NB4 (cell line): ENCODE data around the gene RAB3IL1.

ENCODE experiments used
- DNase-seq: peaks from one replicate; pipeline ENCODE4 v3.0.0; 2010; ENCODE audit warnings: low read depth
- H3K4me3 ChIP-seq: one replicate; pipeline ENCODE4 v1.5.1; 2011; ENCODE audit warnings: mild to moderate bottlenecking, low read depth, low read length, moderate library complexity
- MYC ChIP-seq: IDR thresholded peaks from 2 replicates; pipeline ENCODE4 v1.6.1; 2011; ENCODE audit warnings: low read depth, low read length
- POLR2A ChIP-seq: IDR thresholded peaks from 2 replicates; pipeline ENCODE4 v1.6.1; 2011; ENCODE audit warnings: mild to moderate bottlenecking; ENCODE audit not compliant: insufficient read length; ENCODE audit errors: extremely low read depth
- TF ChIP-seq, protein P1 (sequence below): IDR thresholded peaks from one replicate; pipeline ENCODE4 v1.5.1; 2012; ENCODE audit warnings: low read depth, low read length
- TF ChIP-seq, protein P2 (sequence below): IDR thresholded peaks from 2 replicates; pipeline ENCODE4 v1.6.1; 2011; ENCODE audit warnings: low read depth, low read length

RAB3IL1 gene

DNA sequence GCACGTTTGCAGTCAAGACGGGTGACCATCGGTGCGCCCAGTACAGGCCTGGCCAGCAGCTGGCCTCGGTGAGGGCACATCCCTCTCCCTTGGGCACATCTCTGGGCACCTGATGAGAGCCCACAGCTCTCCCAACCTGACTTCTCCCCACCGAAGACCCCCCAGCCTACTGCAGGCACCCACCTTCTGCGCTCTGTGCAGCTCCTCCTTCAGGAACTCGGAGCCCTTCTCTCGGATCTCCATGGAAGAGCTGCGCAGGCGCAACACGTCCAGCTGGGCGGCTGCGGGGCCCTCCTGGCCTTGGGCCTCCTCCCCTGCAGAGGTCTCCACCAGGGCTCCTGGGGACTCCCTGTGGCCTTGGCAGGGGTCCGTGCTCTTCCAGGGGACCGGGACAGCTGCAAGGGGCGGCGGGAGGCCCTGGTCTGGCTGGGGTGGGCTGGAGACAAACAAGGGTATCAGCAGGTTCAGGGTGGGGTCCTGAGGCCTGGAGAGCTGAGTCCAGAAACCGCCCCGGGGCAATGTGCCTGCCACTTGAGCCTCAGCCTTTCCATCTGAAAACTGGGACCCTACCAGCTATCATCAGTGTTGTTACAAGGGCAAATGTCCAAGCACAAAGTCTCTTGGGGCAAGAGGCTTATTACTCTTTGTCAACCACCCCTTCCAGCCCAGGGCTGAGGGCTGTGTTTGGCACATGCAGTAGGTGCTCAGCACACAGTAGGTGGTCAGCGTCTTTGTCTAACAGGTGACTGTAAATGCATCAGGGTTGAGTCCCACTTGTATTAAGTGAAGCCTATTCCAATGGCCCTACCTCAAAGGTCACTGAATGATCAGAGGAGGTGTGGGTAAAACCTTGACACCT is 9.3 kb downstream of the RAB3IL1 start:
- no peak for TF ChIP-seq POLR2A
- TF ChIP-seq, protein P1, sequence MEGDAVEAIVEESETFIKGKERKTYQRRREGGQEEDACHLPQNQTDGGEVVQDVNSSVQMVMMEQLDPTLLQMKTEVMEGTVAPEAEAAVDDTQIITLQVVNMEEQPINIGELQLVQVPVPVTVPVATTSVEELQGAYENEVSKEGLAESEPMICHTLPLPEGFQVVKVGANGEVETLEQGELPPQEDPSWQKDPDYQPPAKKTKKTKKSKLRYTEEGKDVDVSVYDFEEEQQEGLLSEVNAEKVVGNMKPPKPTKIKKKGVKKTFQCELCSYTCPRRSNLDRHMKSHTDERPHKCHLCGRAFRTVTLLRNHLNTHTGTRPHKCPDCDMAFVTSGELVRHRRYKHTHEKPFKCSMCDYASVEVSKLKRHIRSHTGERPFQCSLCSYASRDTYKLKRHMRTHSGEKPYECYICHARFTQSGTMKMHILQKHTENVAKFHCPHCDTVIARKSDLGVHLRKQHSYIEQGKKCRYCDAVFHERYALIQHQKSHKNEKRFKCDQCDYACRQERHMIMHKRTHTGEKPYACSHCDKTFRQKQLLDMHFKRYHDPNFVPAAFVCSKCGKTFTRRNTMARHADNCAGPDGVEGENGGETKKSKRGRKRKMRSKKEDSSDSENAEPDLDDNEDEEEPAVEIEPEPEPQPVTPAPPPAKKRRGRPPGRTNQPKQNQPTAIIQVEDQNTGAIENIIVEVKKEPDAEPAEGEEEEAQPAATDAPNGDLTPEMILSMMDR: no peak
- TF ChIP-seq MYC: no peak
- TF ChIP-seq, protein P2, sequence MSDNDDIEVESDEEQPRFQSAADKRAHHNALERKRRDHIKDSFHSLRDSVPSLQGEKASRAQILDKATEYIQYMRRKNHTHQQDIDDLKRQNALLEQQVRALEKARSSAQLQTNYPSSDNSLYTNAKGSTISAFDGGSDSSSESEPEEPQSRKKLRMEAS: no peak
- H3K4me3 ChIP-seq: no peak overlapping the region
- DNase-seq: no peak

DNA sequence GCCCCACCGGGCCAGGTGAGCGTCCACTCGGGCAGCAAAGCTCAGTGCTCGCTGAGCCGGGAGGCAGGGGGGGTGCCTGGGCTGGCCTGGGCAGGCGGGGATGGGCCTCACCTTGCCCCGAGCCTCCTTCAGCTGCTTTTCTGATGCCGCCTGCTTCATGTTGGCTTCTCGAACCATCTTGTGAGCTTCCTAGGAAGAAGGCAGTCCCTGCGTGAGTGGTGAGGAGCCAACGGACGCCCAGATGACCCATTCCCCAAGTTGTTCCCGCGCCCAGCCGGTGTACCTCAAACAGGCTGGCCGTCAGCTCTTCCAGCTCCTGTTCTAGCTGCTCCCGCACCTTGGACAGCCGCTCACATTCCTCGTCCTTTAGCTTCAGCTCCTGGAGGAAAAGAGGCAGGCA is 10.1 kb downstream of the RAB3IL1 start:
- TF ChIP-seq MYC (no peak), POLR2A (no peak)
- TF ChIP-seq, protein P1: no peak
- TF ChIP-seq, protein P2: no peak
- no peak for DNase-seq
- H3K4me3 ChIP-seq: no peak overlapping the region

DNA sequence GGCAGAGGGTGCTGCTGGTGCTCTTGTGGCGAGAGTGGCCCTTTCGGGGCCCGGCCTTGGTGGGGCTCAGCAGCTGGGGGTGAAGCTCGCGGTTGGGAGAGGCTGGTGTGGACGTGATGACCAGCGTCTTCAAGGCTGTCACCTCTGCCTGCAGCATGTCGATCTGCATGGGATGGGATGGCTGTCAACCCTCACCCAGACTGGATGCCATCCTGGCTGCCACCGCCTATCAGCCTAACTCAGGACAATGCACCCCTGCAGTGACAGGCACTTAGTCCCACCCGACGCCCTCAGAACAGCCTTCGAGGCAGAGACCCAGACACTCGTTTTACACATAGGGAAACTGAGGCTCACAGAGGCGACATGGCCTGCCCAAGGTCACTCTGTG is 10.8 kb downstream of the RAB3IL1 start:
- no peak overlapping the region for H3K4me3 ChIP-seq
- no peak for DNase-seq
- TF ChIP-seq, protein P1: no peak
- TF ChIP-seq POLR2A (no peak), MYC (no peak)
- TF ChIP-seq, protein P2: no peak

DNA sequence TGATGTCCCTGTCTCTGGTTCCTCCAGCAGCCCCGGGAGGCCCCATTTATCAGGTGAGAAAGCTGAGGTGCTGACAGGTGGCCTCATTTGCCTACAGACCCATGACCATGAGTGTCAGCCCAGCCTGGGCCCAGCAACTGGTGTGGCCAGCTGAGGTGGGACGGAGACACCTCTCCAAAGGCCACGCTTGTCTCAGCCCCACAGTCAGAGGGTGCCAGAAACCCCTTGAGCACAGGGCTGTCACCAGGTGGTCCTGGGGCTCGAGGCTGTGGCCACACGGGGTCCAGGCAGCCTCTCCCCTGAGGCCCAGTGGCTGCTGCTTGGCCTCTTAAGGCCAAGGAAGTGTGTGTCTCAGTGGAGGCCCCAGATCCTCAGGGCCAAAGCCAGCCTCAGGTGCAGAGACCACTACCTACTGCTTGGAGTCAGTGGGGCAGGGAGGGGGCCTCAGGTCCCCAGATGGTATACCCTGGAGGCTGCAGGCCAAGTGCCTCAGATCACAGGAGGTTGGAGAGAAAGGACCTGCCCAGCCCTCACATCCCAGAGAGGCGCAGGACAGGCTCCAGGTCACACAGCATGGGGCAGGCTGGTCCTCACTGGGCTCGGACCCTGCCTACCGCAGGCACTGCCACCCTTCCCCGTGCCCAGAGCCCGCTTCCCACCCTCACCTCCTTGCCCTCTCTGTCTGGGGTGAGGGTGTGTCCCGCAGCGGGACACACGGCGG is 11.4 kb downstream of the RAB3IL1 start:
- DNase-seq: no peak
- TF ChIP-seq, protein P2: no peak
- TF ChIP-seq, protein P1: no peak
- TF ChIP-seq MYC (no peak), POLR2A (no peak)
- H3K4me3 ChIP-seq: no peak overlapping the region

DNA sequence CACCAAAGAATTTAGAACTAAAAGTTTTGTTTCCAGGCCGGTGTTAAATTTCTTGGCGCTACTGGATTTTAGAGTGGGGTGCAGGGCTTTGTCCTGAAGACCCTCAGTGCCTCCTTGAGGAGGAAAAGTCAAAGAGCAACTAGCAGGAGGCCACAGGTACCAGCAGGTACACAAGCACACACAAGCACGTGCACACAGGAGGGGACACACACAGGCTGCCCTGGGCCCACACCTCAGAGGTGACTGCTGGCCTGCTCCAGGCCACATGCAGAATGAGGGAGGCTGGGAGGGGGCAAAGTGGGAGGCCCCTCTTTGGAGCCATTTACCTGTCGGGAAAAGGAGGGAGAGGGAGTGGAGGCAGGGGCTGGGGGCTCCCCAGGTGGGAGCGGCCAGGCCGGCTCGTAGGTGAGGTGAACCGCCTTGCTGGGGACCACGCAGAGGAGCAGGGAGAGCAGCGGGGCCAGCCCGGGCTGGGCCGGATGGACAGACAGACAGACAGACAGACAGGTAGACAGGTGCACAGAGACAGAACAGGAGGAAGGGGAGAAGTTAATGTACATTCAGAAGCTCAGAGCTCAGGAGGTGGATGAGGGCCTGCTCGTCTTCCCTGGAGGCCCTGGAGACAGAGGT is 12.2 kb downstream of the RAB3IL1 start:
- TF ChIP-seq, protein P1: no peak
- TF ChIP-seq MYC: no peak
- H3K4me3 ChIP-seq: no peak overlapping the region
- no peak for DNase-seq
